Activated CD8-positive, alpha-beta memory T cell treated with anti-CD3 and anti-CD28 coated beads, Interleukin-2, amount 50 U/mL, for 24 hours (primary cell): ENCODE results near the gene CTDP1.
"Not testable (repeated sequence)": the region's sequence is repeated elsewhere in the genome, so short reads cannot be mapped to it uniquely, and the experiment has no call there.

Experiments used
- DNase-seq: peaks from one replicate; pipeline ENCODE4 v3.0.0-alpha.2; 2020; ENCODE audit errors: extremely low read depth

CTDP1 gene

DNA sequence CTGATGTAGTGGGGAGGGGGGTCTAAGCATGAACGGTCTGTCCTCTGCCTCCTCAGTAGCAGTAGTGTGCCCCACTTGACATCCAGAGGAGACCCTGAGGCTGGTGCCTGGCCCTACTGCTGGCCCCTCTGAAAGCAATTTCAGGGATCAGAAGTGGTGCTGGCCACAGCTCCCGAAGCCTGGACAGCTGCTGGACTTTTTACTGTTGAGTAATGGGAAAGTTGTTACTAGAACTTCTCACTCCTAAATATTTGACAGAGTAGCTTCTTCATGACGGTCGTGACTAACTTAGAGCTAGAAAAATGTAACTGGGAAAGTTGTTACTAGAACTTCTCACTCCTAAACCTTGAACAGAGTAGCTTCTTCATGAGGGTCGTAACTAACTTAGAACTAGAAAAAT lies 23.3 kb downstream of the CTDP1 start:
- DNase-seq, result no peak

- DNase-seq, result no peak
Measured at GRCh38 chr18:79704631-79705030, 25.0 kb downstream of the CTDP1 start.

- no peak for DNase-seq
Measured at GRCh38 chr18:79705272-79705671, 25.7 kb downstream of the CTDP1 start.

DNA sequence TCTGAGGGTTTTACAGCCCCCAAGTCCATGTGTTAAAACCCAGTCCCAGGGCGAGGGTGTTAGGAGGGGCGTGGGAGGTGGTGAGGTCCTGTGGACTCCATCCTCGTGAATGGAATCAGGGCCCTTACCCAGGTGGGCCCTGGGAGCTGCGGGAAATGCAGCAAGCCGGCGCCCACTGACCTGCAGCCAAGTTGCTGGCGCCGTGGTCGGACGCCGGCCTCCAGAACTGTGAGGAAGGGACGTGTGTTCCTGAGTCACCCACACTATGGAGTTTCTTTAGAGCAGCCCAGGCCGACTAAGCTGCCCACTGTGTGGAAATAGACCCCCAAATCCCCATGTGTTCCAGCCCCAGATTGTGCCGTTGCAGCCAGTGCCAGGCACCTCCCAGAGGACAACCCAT lies 26.4 kb downstream of the CTDP1 start:
- DNase-seq, result no peak

GRCh38 chr18:79706658-79707057 lies 27.1 kb downstream of the CTDP1 start:
- no peak for DNase-seq

DNA sequence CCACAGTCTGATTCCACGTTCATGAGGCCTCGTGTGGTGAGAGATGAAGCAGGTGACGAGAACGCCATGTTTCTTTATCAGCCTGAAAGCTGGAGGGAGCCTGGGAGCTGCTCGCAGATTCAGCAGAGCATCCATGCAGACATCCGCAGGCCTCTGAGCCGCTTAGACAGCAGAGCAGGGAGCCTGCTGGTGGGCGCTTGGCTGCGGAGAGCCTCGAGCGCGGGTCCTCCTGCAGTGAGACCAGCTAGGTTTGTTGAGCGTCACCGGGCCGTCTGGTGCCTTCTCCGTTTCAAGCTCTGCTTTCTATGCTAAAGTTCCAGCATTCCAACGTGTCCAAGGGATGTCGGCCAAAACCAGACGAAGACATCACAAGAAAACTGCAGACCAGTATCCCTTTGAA lies 27.6 kb downstream of the CTDP1 start:
- no peak for DNase-seq

- DNase-seq, result no peak
Measured at GRCh38 chr18:79707671-79708070, 28.1 kb downstream of the CTDP1 start.

DNA sequence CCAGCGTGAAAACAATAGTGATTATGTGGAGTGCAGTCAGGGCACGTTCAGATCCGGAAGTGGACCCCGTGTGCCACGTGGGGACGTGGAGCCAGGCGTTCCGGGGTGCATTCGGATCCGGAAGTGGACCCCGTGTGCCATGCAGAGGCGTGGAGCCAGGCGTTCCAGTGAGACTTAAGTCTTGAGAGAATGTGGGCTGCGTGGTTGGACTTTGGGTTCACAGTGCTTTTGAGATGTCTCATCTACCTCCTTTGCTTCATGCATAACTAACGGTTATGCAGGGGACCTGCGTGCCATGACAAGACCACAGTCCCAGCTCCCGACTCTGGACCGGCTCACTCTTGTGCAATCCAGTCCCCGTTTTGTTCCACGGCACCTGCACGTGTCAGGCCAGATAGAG lies 28.8 kb downstream of the CTDP1 start:
- no peak for DNase-seq

- no peak for DNase-seq
Measured at GRCh38 chr18:79712206-79712857, 32.7 kb downstream of the CTDP1 start.

- DNase-seq, result no peak
Measured at GRCh38 chr18:79713341-79713740, 33.7 kb downstream of the CTDP1 start.

GRCh38 chr18:79714531-79715240 lies 35.1 kb downstream of the CTDP1 start:
- DNase-seq, result no peak

DNA sequence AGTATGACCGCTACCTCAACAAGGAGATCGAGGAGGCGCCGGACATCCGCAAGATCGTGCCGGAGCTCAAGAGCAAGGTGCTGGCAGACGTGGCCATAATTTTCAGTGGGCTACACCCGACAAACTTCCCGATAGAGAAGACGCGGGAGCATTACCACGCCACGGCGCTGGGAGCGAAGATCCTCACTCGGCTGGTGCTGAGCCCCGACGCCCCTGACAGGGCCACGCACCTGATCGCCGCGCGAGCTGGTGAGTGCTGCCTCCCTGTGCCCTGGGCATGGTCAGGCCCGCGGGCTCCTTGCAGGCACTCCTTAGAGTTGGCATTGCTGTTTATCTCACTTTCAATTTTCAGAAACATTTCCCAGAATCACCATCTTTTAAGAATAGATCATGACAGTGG lies 35.7 kb downstream of the CTDP1 start:
- no peak for DNase-seq

DNA sequence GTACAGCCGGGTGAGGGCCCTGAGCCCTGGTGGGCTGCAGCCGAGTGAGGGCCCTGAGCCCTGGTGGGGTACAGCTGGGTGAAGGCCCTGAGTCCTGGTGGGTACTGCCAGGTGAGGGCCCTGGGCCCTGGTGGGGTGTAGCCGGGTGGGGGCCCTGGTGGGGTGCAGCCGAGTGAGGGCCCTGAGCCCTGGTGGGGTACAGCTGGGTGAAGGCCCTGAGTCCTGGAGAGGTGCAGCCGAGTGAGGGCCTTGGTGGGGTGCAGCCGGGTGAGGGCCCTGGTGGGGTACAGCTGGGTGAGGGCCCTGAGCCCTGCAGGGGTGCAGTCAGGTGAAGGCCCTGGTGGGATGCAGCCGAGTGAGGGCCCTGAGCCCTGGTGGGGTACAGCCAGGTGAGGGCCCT lies 37.5 kb downstream of the CTDP1 start:
- DNase-seq, result no peak

- no peak for DNase-seq
Measured at GRCh38 chr18:79717555-79718074, 38.0 kb downstream of the CTDP1 start.

DNA sequence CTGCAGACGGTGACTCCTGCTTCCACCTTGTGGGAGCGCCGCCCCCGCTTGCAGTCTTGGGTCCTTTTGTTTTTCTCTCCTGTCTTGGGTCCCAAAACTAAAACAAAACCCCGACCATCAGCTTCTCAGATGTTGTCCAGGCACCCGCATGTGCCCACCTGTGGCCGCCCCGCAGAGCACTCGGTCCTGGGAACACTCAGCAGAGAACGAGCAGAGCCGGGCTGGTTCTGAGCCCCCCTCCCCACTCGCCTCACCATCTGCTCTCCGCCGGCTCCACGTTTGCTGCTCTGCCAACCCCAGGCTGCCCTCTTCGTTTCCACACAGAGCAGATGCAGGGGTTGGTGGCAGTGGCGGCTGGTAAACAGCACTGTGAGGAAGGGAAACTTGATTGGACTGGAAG lies 38.5 kb downstream of the CTDP1 start:
- no peak for DNase-seq

DNA sequence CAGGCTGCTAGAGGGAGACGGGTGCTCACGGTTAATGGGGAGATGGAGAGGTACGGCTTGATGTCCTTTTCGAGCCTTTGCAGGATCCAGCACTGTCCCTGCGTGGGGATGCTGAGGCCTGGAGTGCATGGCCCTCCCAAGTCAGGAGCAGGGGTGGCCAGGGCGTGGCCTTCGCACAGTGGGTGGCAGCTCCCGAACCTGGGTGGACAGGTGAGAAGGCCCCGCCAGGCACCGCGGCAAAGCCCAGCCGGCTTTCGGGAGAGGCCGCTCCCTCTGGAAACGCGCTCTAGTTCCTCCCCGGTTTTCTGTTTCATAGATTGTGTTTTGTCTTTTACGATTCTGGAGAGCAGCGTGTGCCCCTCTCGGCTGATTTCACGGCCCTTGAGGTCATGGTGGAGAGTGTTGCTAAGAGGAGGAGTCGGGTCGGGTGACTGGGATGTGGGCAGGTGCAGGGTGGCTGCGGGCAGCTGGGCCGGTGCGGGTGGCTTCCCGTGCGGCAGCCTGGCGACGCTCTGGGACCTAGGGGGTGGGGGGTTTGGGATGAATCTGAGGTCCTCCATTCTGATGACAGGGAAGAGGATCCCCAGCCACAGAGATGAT lies 39.4 kb downstream of the CTDP1 start:
- DNase-seq, result no peak

- DNase-seq, result not testable (repeated sequence)
Measured at GRCh38 chr18:79719478-79720358, 40.1 kb downstream of the CTDP1 start.

GRCh38 chr18:79720359-79720733 lies 40.7 kb downstream of the CTDP1 start:
- DNase-seq, result no peak

GRCh38 chr18:79723036-79723435 lies 43.4 kb downstream of the CTDP1 start:
- no peak for DNase-seq

- no peak for DNase-seq
Measured at GRCh38 chr18:79723628-79724027, 44.0 kb downstream of the CTDP1 start.

DNA sequence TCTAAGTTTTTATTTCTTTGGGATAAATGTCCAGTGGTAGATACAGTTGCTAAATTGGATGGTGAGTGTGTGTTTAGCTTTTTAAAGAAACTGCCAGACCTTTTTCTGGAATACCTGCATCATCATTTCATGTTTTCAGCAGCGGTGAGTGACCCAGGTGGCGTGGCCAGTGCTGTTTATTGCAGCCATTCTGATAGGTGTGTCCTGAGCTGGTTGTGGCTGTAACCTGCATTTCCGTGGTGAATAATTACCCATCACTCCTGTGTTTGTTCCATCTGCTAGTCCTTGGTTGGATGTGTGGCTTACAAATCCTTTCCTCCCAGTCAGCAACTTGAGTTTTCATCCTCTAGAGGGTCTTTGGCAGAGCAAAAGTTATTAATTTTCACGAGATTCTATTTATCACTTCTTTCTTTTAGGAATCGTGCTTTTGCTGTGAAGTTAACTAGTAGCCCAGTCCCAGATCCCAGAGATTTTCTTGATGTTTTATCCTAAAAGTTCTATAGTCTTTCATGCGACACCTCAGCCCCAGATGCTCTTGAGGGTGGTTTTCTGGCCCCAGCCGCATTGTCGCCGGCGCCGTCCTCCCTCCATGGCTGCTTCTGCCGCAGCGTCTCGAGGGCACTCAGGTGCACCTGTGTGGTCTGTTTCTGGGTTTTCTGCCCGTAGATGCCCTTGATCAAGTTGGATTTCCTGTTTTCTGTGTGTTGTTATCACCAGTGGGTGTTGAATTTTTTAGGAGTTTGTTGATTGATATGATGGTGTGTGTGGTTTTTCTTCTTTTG lies 44.9 kb downstream of the CTDP1 start:
- no peak for DNase-seq
